Keratinocyte (primary cell): ENCODE measurements around the gene GNLY.

Experiments
- CTCF ChIP-seq, 3 experiments: IDR thresholded peaks in 1 of 3; conservative IDR thresholded peaks in 1 of 3; optimal IDR thresholded peaks in 1 of 3; 2 replicates in 2 of 3; 3 replicates in 1 of 3; pipeline versions ENCODE3 to v1.5.1; 2011; ENCODE audit warnings: low read length in 3 of 3, mild to moderate bottlenecking in 3 of 3, moderate library complexity in 2 of 3, control low read depth in 1 of 3, inconsistent platforms in 1 of 3; ENCODE audit not compliant: insufficient read depth in 2 of 3; ENCODE audit errors: extremely low read depth in 1 of 3
- EZH2 ChIP-seq: IDR thresholded peaks from one replicate; pipeline ENCODE4 v1.6.1; 2012; ENCODE audit warnings: inconsistent platforms, mild to moderate bottlenecking, low read length, moderate library complexity

- TF ChIP-seq CTCF (optimal IDR thresholded peaks at IDR 0.05 in 1 of 3, IDR thresholded peaks at IDR 0.05 in 1 of 3, conservative IDR thresholded peaks at IDR 0.05 in 1 of 3; ENCODE audit: extremely low read depth in 1 of 3, insufficient read depth in 2 of 3, low read length in 3 of 3), result no peak
- no peak for TF ChIP-seq EZH2
These were observed 30.3 kb upstream of the GNLY start for GRCh38 chr2:85663594-85664565.
